HG03103 (cell line): ENCODE data around the gene TTLL1.
"Not testable (repeated sequence)": the region's sequence is repeated elsewhere in the genome, so short reads cannot be mapped to it uniquely, and the experiment has no call there.

Experiments used
- ATAC-seq: cut with Tn5 transposase; IDR thresholded peaks from one replicate; pipeline ENCODE4 v1.9.1; 2021; ENCODE audit warnings: low read depth; ENCODE audit not compliant: unreplicated experiment

TTLL1 gene

DNA sequence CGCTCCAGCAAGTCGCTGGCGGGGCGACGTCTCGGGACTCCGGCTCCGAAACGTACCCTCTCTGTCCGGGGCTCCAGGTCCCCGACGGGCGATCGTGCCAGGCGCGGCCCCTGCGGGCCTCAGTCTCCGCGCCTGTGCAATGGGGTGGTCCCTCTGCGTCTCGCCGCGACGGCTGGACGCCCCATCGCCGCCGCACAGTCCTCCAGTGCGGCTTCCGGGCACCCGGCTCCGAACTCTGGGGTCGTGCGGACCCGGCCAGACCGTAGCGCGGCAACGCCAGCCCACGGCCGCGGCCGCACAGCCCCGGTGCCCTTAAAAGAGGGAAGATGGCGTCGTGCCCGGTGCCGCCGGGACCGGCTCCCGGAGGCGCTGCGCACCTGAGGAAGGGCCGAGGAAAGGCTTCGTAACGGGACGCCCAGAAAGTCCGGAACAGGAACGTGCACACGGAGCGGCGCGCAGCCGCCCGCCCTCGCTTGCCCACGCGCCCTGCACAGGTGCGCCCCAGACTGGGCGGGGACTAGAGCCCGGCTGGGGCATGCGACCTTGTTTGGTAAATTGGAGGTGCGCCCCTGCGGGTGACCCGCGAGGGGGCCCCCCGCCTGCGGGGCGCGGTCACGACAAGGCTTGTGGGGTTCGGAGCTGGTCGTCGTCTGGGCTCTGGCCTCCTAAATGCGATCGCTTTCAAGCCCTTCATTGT, 21.9 kb upstream of the TTLL1 start:
- ATAC-seq: no peak

DNA sequence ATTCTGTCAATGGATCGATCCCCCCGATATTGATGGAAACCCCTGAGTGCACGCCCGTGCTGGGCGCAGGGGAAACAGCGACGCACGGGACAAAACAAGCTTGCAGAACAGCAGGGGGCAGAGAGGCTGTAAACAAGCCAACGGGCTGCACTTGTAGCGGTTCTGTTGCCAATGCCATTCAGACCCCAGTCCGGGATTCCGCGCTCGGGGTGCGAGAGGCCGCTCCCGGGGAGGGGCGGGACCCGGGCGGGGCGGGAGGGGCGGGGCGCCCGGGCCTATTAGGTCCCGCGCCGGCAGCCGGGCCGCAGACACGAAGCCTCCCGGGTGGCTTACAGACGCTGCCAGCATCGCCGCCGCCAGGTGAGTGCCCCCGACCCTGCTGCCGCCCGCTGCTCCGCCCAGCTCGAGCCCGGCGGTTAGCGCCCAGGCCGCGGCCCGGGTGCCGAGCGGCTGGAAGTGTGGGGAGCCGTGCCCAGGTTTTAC, 21.3 kb upstream of the TTLL1 start, which contains the start of gene BIK:
Gene BIK, plus strand, starts transcription at position 307 of the 483 bp plus-strand sequence. CDS start 13,273 bp downstream, outside the sequence.
- no peak for ATAC-seq

DNA sequence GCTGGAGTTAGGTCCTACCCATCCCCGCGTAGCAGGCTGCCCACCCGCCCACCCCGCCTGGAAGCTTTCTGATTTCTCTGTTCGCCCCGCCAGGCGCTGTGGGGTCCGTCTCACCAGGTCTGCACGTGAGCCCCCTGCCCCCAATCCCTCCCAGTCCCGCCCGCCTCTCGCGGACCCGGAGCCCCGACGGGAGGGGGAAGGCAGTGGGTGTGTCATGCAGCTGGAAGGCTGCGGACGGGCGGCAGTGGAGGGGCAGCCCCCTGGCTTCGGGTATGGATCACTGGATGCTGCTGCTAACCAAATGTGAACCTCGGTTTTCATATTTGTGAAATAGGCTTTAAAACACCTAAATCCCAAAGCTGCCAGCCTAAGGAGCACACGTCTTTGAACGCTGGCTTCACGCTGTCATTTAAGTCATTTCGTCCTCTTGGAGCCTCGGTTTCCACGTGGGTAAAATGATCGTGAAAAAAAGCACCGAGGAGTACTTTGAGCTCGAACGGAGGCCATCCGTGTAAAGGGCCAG, 20.8 kb upstream of the TTLL1 start:
- ATAC-seq: no peak

DNA sequence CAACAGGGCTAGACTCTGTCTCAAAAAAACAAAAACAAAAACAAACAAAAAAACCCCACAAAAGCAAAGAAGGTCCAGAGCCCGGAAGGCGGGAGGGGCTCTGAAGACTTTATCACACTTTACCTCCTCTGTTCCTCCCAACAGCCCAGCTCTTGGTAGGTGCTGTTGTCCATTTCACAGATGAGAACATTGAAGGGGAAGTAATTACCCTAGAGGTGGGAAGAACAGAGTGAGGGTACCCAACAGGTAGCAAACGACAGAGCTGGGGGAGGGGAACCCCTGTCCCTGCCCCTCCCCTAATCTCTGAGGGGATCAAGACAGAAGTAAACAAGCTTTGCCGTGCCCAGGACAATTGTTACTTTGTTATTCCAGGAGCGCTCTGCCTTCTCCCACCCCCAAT, 20.3 kb upstream of the TTLL1 start:
- ATAC-seq: no peak

DNA sequence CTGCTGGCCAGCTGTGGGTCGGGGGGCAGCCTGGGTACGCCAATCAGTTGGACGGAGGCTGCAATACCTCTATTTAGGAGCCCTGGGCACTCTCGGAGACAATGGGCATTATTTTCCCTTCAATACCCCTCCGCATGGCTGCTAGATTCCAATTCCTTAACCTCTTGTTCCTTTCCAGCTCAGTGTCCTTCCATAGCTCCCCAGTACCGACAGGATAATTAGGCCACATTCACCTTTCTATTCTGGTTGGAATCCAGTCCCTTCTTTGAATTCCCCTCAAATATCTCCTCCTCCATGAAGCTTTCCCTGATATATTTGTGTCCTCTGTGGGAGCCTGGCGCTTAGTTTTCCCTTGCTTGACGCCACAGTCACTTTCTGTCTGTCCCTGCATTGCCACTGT, 17.1 kb upstream of the TTLL1 start:
- ATAC-seq: no peak

DNA sequence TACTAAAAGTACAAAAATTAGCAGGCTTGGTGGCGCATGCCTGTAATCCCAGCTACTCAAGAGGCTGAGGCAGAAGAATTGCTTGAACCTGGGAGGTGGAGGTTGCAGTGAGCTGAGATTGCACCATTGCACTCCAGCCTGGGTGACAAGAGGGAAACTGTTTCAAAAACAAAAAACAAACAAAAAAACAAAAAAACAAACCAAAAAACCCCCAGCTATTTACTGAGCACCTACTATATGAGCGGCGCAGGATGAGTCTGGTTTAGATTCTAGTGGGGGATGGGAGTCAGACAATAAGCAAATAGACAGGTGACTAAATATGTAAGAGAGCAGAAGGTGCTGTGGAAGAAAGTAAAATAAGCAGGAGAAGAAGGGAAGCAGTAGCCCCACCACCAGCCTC, 15.8 kb upstream of the TTLL1 start:
- ATAC-seq: not testable (repeated sequence)

DNA sequence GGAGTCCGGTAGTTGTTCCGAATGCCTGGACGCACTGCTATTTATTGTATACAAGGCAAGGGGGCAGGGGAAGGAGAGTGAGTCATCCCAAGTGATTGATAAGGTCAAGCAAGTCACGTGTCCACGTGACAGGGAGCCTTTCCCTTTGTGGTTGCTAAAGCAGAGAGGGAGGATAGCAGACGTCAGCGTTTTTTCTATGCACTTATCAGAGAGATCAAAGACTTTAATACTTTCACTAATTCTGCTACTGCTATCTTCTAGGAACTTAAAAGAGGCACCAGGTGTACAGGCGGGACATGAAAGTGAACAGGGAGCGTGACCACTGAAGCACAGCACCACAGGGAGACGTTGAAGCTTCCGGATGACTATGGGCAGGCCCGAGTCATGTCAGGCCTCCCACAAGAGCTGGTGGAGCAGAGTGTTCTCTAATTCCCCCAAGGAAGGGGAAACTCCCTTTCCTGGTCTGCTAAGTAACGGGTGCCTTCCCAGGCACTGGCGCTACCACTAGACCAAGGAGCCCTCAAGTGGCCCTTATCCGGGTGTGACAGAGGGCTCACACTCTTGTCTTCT, 14.9 kb upstream of the TTLL1 start:
- ATAC-seq: not testable (repeated sequence)

DNA sequence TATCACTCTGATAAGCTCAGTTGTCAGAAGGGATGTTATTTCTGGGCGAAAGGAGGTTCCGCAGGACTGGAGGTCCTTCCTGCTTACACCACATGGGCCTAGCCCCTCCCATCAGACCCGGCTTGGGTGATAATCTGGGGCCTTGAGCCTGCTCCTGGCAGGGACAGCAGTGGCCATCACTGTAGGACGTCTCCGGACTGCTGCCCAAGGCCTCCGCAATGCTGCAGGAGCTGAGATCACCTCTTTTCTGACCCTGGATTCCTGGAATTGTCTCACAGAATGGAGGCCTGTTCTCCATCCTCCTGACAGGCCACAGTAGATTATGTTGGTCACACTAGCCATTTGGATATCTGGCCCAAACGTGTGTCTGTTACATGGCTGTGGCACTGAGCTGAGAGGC, 12.1 kb upstream of the TTLL1 start:
- ATAC-seq: no peak

DNA sequence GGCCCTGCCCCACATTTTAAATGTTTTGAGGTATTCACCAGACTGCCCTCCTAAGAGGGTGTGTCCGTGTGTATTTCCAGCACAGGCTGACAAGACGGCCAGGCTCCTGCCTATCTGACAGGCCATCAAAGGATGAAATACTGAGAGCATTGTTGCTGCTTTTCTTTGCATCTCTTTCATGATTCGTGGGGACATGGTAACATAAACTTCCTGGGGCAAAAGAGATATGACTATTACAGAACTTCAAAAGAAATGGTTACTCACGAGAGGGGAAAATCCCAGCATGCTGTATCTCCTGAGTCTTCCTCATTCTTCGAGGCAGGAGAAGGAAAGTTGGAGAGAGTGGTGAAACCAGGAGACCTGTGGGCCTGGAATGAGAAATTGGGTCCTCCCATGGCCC, 11.0 kb upstream of the TTLL1 start:
- no peak for ATAC-seq

DNA sequence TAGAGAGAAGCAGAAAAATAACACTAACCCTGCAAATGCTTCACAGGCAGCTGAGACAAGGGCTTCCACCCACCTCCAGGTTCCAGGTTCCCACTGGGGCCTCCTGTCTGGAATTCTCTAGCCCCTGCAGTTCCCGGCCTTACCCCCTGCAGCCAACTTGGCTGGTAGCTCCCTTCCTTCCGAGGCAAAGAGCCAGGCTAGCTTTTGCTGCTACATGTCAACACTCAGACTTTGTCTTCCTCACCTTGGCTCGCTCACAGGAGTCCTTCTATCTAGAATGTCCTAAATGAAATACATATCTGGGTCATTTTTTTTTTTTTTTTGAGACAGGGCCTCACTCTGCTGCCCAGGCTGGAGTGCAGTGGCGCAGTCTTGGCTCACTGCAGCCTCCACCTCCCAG, 9.9 kb upstream of the TTLL1 start:
- ATAC-seq: no peak

DNA sequence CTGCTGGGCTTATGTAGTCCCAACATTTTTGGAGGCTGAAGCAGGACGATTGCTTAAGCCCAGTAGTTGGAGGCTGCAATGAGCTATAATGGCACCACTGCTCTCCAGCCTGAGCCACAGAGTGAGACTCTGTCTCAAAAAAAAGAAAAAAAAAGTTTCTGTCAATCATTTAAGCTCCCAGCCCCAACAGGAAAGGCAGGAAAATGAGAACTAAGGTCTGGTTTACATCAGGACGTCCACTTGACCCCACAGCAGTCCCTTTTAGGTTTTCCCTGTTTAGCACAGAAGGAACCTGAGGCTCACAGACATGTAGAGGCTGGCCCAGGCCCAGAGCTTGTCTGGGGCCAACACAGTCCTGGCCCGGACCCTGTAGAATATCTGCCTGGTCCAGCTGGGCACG, 9.2 kb upstream of the TTLL1 start:
- ATAC-seq: no peak

DNA sequence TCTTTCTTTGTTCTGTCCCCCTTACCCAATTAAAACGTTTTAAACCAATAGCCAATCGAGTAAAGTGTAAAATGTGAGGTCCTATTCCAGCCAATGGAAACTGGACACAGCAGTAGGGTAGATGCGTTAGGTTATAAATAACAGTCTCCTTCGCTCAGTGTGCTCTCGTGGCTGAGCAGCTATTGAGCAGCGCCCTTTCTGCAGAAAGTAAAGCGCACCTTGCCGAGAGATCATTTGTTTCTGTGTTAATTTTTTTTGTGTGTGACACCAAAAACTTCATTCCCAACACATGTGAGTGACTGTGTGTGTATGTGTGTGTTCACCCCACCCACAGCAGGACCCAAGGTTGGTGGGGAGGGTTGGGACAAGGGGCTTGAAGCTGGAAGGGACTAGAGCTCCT, 7.2 kb upstream of the TTLL1 start:
- ATAC-seq: no peak

DNA sequence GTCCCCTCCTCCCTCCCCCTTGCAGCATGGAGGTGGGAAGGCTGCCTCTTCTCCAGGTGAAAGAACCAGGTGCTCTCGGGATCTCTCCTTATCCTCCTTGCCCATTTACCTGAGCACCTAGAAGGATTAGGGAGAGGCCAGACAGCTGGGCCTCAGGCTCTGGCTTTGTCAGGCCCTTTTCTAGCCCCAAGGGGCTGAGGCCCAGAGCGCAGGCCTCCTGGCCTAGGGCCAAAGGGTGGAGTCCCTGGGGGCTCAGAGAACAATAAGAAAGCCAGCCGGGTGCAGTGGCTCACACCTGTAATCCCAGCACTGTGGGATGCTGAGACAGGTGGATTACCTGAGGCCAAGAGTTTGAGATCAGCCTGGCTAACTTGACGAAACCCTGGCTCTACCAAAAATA, 5.4 kb upstream of the TTLL1 start:
- ATAC-seq: no peak

DNA sequence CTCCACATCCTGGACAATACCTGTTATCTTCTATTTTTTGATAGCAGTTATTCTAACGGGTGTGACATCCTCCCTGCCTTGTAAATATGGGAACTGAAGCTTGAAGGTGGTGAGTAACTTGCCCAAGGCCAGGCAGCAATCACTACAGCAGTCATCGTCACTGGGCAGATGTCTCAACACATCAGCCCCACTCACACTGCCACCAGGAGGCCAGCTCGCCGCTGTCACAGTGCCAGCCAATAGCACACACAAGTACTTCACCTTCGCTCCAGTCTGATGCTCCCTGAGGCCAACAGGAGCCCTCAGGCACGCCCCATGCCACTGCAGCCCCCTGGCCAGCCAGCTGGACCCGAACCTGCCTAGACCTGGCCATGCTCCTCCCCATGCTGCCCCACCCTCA, 4.9 kb upstream of the TTLL1 start:
- no peak for ATAC-seq

DNA sequence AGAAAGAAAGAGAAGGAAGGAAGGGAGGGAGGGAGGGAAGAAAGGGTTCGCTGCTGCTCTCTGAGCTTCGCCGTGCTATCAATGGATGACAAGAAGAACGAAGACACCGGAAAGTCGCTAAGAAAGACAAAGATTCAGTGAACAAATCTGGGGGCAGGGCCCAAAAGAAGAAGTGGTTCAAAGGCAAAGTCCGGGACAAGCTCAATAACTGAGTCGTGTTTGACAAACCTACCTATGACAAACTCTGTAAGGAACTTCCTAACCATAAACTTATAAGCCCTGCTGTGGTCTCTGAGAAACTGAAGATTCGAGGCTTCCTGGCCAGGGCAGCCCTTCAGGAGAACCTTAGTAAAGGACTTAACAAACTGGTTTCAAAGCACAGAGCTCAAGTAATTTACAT, 2.9 kb upstream of the TTLL1 start:
- ATAC-seq: no peak

DNA sequence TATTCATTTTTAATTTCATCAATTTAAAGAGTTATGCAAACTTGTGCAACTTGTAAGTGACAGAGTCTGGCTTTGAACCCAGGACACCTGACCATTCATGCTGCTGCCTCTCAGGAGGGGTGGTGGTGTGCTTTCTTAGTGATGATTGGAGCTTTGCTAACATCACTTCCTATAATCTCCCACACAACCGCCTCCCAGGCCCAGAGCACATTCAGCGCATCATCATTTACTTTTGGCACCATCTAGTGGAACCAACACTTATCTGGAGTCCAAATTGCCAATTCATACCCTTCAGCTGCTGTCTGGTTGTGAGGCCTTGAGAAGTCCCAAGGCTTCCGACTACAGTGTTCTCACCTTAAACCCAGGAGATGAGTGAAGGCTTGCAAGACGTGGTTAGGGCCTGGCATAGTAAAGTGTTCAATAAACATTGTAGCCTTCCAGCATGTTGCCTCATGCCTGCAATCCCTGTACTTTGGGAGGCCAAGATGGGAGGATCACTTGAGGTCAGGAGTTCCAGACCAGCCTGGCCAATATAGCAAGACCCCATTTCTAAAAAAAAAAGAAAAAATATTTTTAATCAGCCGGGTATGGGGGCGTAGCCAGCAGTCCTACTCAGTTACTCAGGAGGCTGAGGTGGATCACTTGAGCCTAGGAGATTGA, 1.1 kb upstream of the TTLL1 start:
- ATAC-seq: no peak

DNA sequence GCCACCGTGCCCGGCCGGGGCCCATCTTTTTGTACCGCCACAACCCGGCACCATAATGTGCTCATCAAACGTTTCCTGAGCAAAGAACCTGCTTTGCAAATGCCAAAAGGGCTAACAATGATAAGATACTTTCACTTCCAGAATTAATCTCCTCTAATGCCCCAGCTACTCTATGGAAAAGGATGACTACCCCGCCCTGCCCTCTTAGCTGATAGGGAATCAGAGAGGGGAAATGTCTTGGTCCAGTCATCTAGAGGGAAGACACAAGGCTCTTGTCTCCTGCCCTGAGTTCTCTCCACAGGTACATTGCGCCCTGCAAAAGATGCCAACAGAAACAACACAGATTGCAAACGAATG, 586 bp downstream of the TTLL1 start:
- ATAC-seq: no peak

DNA sequence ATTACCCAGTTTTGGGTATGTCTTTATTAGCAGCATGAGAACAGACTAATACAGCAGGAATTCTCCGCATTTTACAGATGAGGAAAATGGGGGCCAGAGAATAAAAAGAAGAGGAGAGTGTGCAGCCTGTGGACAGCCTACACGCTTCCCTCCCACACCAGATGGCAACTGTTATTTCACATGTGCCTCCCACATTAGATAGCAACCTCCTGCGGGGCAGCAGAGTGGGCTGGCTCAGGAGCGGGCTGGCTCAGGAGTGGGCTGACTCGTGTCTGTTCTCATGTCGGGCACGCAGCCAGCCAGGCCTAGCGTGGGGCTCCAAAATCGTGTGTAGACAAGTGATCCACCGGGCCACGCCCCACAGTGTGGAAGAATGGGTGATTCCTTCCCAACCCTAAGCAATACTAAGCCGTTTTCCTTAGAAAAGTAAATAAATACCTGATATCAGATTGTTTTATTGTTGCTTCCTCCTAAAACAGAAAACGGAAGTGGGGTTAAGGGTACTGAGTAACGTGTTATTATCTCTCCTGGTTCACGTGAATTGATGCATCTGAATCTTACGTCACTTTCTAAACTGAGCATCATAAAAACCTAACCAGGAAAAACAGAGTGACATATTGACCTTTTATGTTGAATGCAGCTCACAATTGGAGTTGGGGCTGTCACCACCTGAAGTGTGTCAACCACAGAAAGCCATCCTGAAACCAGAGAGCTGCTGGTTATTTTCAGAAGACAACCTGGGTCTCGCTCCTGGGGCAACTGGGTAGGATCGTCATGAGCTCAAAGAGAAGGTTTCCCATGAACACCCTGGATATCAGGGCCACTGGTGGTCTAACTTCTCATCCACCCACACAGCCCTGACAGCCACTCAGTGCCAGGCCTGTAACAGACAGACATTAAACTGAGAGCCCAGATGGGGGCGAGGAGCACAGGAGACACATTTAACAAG, 3.3 kb downstream of the TTLL1 start:
- no peak for ATAC-seq

DNA sequence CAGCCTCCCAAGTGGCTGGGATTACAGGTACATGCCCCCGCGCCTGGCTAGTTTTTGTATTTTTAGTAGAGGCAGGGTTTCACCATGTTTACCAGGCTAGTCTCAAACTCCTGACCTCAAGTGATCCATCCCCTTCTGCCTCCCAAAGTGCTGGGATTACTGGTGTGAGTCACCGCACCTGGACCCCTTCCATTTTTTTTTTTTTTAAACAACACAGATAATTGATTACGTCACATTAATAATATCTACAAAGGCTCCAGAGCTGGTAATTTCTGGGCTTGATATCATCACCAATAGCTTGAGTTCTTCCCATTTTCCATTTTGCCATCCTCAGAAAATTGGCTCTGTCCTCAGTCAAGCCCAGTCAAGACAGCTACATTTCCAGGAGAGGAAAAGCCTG, 7.2 kb downstream of the TTLL1 start:
- no peak for ATAC-seq

DNA sequence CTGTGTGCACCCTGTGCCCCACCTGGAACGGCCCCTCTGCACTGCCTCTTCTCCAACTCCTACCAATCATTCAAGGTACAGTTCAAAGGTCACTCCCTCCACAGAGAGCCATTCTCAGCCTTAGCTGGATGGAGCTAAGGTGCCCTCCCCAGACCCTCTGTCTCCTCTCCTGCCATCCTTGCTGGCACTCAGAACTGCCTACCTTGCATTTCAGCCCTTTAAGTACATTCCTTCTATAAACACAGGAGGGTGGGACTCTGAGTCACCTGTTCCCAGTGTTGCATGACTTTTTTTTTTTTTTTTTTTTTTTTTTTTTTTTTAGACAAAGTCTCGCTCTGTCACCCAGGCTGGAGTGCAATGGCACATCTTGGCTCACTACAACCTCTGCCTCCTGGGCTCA, 8.6 kb downstream of the TTLL1 start:
- no peak for ATAC-seq

DNA sequence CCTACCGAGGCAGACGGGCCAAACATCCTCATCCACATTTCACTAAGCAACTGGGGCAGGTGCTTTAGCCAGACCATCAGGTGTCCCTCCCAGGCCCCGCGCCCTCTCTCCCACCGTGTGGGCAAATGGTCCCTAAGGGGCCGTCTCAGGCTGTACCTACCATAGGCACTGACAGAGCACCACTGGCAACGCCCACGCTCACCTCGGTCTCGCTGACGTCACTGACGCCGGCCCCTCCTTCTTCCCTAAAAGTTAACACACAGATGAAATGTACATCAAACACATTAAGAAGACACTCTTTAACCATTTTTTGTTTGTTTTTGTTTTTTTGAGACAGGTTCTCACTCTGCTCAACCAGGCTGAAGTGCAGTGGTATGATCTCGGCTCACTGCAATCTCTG, 9.4 kb downstream of the TTLL1 start:
- no peak for ATAC-seq
